HG03060 (cell line): Measurements from ENCODE around the gene PEMT.

ENCODE experiments used
- ATAC-seq: cut with Tn5 transposase; IDR thresholded peaks from one replicate; pipeline ENCODE4 v1.9.1; 2021; ENCODE audit warnings: low read depth, moderate number of reproducible peaks; ENCODE audit not compliant: unreplicated experiment

The PEMT gene

GRCh38 chr17:17605729-17606088 lies 14.2 kb upstream of the PEMT start:
- no peak for ATAC-seq

DNA sequence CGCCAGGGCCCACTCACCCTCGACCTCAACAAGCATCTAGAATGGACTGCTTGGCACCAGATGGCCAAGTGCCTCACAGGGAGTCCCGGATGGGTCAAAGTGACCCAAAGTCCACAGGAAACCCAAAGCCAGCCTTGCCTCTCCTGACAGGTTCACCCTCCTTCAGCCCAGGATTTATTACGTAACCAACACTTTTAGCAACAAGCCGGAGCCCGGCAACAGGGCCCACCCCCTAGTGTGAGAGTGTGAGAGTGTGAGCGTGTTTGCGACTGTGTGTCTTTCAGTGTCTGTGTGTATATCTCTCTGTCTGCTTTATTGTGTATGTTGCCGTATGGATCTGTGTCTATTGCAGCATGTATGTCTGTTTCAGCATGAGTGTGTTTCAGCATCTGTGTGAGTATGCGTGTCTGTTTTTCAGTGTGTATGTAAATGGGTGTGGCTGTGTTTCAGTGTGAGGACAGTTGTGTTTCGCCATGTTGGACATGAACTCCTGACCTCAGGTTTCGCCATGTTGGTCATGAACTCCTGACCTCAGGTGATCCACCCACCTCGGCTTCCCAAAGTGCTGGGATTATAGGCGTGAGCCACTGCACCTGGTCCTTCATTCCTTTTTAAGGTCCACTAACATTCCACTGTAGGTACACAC lies 13.7 kb upstream of the PEMT start:
- no peak for ATAC-seq

DNA sequence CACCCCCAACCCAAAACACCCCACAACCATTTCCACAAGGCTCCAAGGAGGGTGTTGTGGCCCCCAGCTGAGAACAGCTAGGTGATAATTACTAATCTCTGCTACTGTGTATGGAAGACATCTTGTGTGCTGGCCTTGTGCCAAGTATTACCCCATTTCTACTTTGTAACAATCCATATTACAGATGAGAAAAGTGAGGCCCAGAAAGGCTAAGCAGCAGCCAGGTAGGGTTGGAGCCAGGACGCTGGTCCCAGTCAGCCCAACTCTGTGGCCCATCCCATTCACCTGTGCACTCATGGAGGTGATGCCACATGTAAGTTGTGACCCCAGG lies 12.4 kb upstream of the PEMT start:
- ATAC-seq: no peak

DNA sequence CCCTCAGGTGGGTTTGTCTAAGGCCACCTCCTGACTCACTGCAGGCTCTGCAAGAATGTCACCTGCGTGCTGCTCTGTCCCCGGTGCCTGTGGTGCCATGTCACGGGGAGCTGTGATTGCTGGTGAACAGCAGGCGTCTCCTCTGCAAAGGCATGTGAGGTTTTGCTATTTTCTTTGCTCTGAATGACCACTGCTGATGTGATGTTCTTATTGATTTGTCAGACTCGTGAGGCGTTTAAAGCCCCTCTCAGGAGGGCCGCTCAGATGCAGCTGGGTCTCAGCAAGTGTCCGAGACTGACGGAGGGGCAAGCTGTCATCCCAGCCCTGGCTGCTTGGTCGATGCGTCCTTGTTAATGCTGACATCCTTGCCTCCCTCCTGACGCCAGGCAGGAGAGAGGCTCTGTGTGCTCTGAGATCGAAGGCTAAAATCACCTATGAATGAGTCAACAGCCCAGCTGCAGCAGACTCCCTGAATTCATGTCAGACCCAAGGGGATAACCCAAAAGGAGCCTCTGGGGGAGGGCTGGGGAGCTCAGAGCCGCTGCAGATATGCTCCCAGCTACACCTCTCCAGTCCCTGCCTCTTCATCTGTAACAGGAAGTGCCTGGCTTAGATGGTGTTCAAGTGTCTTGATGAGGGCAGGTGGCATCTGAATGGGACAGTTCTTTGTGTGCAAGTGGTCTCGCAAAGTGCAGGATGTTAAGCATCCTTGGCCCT lies 11.8 kb upstream of the PEMT start:
- no peak for ATAC-seq

DNA sequence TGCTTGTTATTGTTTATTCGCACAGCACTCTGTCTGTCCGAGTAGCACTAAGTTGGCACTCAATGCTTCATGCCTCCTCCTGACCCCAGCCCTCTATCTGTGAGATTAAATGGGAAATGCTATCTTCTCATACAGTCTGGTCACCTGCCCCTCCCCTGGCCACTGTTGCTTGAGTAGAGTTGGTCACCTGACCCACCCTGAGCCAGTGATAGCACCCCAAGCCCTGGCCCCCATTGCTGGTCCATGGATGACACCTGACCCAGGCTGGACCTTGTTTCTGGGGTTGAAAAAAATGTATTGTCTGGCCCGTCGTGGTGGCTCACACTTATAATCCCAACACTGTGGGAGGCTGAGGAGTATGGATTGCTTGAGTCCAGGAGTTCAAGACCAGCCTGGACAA lies 8.5 kb upstream of the PEMT start:
- ATAC-seq: no peak

GRCh38 chr17:17598003-17598402 lies 6.5 kb upstream of the PEMT start:
- no peak for ATAC-seq

- ATAC-seq: no peak
Observed at GRCh38 chr17:17595755-17596154, 4.2 kb upstream of the PEMT start.

- ATAC-seq: no peak
Observed at GRCh38 chr17:17593222-17593620, 1.7 kb upstream of the PEMT start.

DNA sequence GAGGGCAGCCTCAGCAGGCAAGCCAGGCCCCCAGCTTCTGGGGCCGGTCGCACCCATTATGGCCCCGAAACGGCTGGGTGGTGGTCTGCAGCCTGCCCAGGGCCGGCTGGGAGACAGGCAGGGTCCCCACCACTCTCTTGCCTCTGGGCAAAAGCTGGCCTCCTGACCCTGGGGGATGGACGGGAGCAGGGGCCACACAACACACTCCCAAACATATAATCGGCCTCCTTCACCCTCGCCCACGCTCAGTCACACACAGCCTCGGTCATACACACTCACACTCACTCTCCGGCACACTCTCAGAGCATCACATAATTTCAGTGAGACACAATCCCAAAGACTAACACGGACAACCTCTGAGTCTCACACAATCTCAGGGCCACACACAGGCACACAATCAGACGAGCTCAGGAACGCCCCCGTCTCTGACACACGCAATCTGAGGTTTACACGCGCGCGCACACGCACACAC lies 589 bp downstream of the PEMT start:
- no peak for ATAC-seq

- ATAC-seq: no peak
Observed at GRCh38 chr17:17590141-17590751, 1.3 kb downstream of the PEMT start.

DNA sequence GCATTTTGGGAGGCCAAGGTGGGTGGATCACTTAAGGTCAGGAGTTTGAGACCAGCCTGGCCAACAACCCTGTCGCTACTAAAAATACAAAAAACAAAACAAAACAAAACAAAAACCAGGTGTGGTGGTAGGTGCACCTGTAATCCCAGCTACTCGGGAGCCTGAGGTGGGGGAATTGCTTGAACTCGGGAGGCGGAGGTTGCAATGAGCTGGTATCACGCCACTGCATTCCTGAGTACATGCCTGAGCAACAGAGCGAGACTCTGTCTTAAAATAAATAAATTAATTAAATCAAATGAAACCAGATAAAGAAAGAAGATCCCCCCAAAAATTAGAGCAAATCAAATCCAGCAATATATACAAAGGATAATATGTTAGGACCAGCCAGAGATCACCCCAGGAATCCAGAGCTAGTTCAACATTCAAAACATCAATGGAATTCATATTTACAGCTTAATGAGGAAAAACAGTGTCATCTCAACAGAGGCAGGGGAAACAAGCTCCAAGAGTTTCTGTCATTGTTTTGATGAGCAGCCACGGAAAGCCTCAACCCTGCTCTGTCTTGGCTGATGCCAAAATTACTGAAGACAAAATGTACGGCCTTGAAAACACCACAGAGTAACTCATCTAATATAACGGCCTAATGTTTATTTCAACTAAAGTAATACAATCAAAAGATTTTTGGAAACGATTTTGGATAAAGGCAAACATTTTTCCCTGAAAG lies 3.7 kb downstream of the PEMT start:
- ATAC-seq: no peak

DNA sequence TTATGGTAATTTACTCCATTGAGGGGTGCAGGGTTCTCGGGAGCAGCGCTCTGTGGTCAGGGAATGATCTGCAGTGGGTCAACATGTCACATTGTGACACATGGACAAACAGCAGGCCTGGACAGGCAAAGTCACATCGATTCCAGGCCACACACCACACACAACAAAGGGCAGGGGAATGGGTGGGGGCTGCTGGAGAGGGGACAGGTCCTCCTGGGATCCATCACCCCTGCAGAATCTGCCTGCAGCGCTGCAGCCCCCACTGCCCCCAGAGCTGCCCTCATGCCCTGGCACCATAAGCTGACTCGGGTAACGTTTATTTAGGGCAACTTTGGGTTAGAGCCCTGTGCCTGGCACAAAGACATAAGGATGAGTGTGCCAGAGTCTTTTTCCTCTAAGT lies 9.1 kb downstream of the PEMT start:
- no peak for ATAC-seq

GRCh38 chr17:17581509-17581908 lies 10.0 kb downstream of the PEMT start:
- no peak for ATAC-seq

DNA sequence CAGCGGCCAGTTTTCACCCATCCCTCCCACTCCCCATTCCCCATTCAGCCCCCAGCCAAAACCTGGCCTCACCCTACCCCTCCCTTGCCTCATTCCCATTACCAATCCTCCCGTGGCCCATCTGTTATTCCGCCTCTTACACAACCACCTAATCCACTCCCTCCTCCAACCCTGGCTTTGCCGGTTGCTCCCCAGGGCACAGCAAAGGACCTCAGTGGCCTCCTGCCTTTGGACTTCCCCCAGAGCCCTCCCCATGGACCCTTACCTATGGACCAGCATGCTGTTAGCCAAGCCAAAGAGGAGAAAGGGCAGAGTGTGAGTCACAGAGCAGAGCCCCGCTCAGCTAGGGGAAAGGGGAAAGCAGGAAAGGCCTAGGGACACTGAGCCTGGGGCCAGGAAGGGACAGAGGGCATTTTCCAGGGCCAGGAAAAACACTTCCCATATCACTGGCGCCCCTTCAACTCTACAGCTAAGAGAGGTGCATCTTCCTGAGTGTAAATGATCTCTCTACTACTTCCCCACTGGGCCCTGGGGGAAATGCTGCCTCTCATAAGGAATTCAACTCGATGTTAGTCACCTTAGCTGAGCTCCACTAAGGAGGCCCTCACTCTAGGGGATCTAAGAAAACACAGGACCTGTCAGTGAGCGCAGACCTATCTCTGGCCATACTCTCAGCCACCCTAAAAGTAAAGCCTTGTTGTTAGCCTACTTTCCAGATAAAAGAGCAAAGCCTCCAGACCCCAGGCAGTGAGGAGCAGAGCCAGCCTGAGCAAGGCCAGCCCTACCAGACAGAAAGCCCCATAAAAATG lies 10.6 kb downstream of the PEMT start:
- ATAC-seq: no peak

DNA sequence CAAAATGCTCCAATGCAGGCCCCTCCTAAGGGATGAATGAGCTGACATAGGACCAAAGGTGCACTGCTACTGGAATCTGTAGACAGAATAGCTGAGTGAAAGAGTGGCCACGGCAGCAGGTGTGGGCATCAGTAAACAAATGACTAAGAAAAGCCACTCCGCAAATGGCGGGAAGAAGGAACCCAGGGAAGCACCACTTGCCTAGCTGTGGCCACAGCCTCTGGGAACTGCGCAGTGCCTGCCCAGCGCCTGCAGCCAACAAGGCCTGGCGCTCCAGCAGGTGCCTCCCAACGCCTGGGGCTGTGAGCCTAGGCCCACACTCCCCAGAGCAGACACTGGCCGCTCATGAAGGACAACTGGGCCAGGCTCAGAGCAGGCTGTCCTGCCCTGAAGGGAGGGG lies 11.8 kb downstream of the PEMT start:
- ATAC-seq: no peak

DNA sequence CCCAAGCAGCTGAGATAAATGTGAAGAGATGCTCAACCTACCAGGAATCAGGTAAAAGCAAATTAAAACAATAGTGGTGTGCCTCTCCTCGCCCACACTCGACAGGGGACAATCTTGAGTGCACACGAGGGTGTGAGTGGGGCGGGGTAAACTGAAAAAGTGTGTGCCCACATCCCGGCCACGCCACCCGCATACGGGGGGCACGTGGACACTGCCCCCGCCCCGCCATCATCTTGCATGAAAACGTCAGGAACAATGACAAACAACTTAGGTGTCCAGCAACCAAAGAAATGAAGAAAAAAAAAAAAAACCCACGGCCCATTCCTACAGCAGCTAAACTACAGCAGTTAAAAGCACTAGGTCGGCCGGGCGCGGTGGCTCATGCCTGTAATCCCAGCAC lies 14.1 kb downstream of the PEMT start:
- ATAC-seq: no peak

DNA sequence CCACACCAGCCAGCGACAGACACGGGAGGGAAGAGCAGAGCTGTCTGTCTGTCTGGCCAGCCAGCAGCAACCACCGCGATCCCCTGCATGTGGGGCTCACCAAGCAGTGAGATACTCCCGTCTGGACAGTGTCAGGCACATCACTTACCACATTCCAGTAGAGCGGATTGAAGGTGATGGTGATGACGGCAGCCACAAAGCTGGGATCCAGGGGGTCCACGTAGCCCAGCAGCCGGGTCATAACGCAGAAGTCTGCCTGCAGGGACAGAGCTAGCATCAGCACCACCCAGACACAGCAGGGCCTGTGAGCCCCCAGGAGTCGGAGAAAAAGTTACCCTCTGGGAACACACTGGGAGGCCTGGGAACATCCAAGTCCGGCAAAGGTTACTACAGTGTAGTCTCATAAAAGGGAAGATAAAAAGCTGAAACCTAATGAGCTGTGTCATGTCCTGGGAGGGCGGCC lies 14.7 kb downstream of the PEMT start:
- no peak for ATAC-seq

GRCh38 chr17:17575360-17576251 lies 15.9 kb downstream of the PEMT start:
- ATAC-seq: no peak

DNA sequence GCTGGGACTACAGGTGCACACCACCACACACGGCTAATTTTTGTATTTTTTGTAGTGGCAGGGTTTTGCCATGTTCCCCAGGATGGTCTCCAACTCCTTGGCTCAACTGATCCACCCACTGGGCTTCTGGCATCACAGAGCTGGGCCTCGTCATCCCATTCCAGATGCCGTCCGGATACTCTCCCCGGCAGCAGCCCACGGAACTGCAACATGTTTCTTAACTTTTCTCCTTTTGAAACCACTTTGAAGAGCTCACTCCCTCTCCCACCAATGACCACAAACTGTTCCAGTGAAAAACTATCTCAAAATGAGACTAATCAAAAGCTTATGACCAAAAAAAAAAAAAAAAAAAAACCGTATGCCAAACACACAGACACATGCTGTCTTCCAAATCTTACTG lies 17.6 kb downstream of the PEMT start:
- no peak for ATAC-seq
